Osteocyte (in vitro differentiated cells): Measurements from ENCODE around the gene SLC6A19. TPM values are rescaled to one million over a fixed set of nuclear protein-coding genes. Genes with fewer than 3 reads are reported as not detected.

Experiments
- DNase-seq: peaks from one replicate; pipeline ENCODE4 v3.0.0; 2021; ENCODE audit warnings: mixed read lengths; ENCODE audit not compliant: unreplicated experiment; ENCODE audit errors: extremely low spot score
- H3K27ac Mint-ChIP-seq: one replicate; pipeline ENCODE4 v1.8.0; 2021; ENCODE audit warnings: mild to moderate bottlenecking, mixed read lengths; ENCODE audit not compliant: unreplicated experiment
- H3K27me3 Mint-ChIP-seq: one replicate; pipeline ENCODE4 v1.8.0; 2021; ENCODE audit warnings: mixed read lengths; ENCODE audit not compliant: unreplicated experiment
- H3K36me3 Mint-ChIP-seq: one replicate; pipeline ENCODE4 v1.8.0; 2021; ENCODE audit warnings: mixed read lengths; ENCODE audit not compliant: unreplicated experiment
- H3K4me1 Mint-ChIP-seq: one replicate; pipeline ENCODE4 v1.8.0; 2021; ENCODE audit warnings: mixed read lengths; ENCODE audit not compliant: unreplicated experiment
- H3K4me3 Mint-ChIP-seq: one replicate; pipeline ENCODE4 v1.8.0; 2021; ENCODE audit warnings: mild to moderate bottlenecking, moderate library complexity, mixed read lengths; ENCODE audit not compliant: unreplicated experiment
- H3K9me3 Mint-ChIP-seq: one replicate; pipeline ENCODE4 v1.8.0; 2021; ENCODE audit warnings: mixed read lengths; ENCODE audit not compliant: unreplicated experiment
- total RNA-seq: library from RNA; stranded (reverse); gene quantifications from 2 replicates; pipeline ENCODE4 v1.2.1, GENCODE V29; 2021
- TF ChIP-seq, protein P1 (sequence below): fragments of 200-600 bp; sonication (generic); IDR thresholded peaks from 2 replicates; pipeline ENCODE4 v1.5.0; 2021; ENCODE audit warnings: antibody characterized with exemption, mild to moderate bottlenecking, moderate library complexity

SLC6A19 gene
- total RNA-seq, 1 donor from 2014 or later: not detected

DNA sequence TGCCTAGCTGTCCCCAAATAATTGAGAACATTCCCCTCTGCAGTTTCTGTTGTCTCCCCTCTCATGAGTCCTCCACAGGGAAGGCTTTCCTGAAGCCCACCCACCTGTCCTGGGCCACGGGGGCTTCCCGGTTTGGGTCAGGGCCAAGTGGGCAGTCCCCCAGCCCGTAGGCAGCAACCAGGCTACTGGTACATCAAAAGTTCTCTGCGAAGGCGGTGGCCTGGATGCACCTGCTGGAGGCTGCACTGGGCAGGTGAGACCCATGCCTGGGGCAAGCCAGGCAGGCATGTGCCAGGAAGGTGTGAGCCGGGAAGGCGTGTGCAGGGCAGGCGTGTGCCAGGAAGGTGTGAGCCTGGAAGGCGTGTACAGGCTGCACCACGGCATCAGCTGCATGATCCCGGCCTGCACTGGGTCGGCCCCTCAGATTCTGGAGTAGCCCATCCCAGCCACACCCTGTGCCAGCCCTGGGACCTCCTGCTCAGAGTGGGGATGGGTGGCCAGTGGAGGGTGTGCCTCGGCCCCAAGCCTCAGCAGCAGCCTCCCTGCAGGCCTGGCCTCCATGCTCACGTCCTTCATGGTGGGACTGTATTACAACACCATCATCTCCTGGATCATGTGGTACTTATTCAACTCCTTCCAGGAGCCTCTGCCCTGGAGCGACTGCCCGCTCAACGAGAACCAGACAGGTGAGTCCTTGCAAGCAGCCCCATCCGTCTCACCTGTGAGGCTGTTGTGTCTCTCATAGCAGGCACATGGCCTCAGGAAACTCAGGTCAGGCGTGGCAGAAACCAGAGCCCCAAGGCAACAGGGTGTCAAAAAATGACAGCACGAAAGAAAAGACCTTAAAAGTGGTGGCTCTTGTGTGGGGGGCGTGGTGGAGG is 8.7 kb downstream of the SLC6A19 start:
- Mint-ChIP-seq H3K36me3 (no peaks in the 10 kb centered on the region), H3K27me3 (peaks cover 14% of the 10 kb centered on the region), H3K4me3 (no peak overlapping the region), H3K9me3 (no peaks in the 10 kb centered on the region), H3K4me1 (no peaks in the 10 kb centered on the region), H3K27ac (no peak overlapping the region)
- TF ChIP-seq, protein P1, sequence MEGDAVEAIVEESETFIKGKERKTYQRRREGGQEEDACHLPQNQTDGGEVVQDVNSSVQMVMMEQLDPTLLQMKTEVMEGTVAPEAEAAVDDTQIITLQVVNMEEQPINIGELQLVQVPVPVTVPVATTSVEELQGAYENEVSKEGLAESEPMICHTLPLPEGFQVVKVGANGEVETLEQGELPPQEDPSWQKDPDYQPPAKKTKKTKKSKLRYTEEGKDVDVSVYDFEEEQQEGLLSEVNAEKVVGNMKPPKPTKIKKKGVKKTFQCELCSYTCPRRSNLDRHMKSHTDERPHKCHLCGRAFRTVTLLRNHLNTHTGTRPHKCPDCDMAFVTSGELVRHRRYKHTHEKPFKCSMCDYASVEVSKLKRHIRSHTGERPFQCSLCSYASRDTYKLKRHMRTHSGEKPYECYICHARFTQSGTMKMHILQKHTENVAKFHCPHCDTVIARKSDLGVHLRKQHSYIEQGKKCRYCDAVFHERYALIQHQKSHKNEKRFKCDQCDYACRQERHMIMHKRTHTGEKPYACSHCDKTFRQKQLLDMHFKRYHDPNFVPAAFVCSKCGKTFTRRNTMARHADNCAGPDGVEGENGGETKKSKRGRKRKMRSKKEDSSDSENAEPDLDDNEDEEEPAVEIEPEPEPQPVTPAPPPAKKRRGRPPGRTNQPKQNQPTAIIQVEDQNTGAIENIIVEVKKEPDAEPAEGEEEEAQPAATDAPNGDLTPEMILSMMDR: no peak
- DNase-seq: no peak

DNA sequence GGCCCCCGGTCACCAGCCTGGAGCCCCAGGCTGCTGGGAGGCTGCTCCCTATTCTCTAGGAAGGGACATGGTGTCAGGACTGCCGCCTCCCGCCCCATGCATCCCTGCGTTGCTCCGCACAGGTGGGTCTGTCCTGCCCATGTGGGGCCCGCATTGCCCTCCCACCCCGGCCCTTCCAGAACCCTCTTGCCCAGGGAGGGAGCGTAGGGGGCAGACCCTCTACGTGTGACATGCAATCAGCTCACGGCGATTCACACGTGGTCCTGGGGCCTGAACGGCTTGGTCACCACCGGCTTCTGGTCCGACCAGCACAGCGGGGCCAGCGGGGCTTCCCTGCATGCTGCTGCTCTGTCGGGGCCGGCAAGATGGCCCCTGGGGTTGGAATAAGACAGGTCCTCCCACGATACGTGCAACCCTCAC is 9.4 kb downstream of the SLC6A19 start:
- TF ChIP-seq, protein P1: no peak
- Mint-ChIP-seq H3K27ac (no peak overlapping the region), H3K27me3 (peaks cover 9% of the 10 kb centered on the region), H3K36me3 (no peaks in the 10 kb centered on the region), H3K9me3 (no peaks in the 10 kb centered on the region), H3K4me3 (no peak overlapping the region), H3K4me1 (no peaks in the 10 kb centered on the region)
- DNase-seq: no peak

DNA sequence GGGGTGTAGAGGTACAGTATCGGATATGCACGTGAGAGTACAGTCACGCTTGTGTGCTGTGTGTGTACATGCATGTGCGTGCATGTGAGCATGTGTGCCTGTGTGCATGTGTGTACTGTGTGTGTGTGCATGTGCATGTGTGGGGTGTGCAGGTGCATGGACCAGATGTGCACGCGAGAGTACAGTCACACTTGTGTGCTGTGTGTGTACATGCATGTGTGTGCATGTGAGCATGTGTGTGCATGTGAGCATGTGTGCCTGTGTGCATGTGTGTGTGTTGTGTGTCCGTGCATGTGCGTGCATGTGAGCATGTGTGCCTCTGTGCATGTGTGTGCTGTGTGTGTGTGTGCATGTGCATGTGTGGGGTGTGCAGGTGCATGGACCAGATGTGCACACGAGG is 10.3 kb downstream of the SLC6A19 start:
- peaks cover 5% of the 10 kb centered on the region for H3K27me3 Mint-ChIP-seq
- H3K9me3 Mint-ChIP-seq: no peaks in the 10 kb centered on the region
- no peaks in the 10 kb centered on the region for H3K4me1 Mint-ChIP-seq
- H3K27ac Mint-ChIP-seq: no peak overlapping the region
- TF ChIP-seq, protein P1: no peak
- H3K36me3 Mint-ChIP-seq: no peaks in the 10 kb centered on the region
- no peak overlapping the region for H3K4me3 Mint-ChIP-seq
- DNase-seq: no peak

DNA sequence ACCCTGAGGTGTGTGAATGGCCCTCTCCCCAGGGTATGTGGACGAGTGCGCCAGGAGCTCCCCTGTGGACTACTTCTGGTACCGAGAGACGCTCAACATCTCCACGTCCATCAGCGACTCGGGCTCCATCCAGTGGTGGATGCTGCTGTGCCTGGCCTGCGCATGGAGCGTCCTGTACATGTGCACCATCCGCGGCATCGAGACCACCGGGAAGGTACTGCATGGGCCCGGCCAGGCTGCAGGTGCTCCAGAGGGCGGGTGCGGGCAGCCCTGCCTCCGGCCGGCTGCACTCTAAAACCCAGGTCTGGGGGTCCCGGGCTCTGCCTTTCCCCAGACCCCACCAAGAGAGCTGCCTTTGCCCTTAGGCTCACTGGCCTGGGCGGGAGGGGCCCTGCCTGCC is 10.9 kb downstream of the SLC6A19 start:
- Mint-ChIP-seq H3K9me3 (no peaks in the 10 kb centered on the region), H3K36me3 (no peaks in the 10 kb centered on the region), H3K4me3 (no peak overlapping the region), H3K4me1 (no peaks in the 10 kb centered on the region), H3K27ac (no peak overlapping the region), H3K27me3 (peaks cover 5% of the 10 kb centered on the region)
- TF ChIP-seq, protein P1: no peak
- no peak for DNase-seq

DNA sequence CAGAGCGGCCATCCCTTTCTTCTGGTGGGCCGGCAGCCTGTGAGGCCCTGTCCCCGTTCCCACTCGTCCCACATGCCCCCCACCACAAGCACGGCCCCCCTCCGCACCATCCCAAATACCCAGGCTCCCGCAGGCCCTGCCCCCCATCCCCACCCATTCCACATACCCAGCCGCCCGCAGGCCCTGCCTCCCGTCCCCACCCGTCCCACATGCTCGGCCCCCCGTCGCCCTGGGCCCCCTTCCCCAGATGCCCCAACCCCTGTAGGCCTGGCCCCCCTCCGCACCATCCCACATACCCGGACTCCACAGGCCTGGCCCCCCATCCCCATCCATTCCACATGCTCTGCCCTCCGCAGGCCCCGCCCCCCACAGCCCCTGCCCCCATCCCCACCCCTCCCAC is 11.5 kb downstream of the SLC6A19 start:
- TF ChIP-seq, protein P1: no peak
- no peak for DNase-seq
- no peaks in the 10 kb centered on the region for H3K4me1 Mint-ChIP-seq
- H3K27me3 Mint-ChIP-seq: no peaks in the 10 kb centered on the region
- H3K36me3 Mint-ChIP-seq: no peaks in the 10 kb centered on the region
- H3K4me3 Mint-ChIP-seq: no peak overlapping the region
- H3K9me3 Mint-ChIP-seq: no peaks in the 10 kb centered on the region
- H3K27ac Mint-ChIP-seq: no peak overlapping the region
